HG02840 (cell line): ENCODE data around the gene ZNF646.
A peak's percentile ranks its signal among the peaks of the same experiment; 100 is the strongest.

Source experiments
- ATAC-seq: cut with Tn5 transposase; IDR thresholded peaks from one replicate; pipeline ENCODE4 v1.9.1; 2021; ENCODE audit warnings: mild to moderate bottlenecking, moderate library complexity, moderate number of reproducible peaks; ENCODE audit not compliant: unreplicated experiment, low FRiP score

ZNF646 gene

GRCh38 chr16:31063843-31064611, 10.2 kb upstream of the ZNF646 start:
- ATAC-seq: no peak

DNA sequence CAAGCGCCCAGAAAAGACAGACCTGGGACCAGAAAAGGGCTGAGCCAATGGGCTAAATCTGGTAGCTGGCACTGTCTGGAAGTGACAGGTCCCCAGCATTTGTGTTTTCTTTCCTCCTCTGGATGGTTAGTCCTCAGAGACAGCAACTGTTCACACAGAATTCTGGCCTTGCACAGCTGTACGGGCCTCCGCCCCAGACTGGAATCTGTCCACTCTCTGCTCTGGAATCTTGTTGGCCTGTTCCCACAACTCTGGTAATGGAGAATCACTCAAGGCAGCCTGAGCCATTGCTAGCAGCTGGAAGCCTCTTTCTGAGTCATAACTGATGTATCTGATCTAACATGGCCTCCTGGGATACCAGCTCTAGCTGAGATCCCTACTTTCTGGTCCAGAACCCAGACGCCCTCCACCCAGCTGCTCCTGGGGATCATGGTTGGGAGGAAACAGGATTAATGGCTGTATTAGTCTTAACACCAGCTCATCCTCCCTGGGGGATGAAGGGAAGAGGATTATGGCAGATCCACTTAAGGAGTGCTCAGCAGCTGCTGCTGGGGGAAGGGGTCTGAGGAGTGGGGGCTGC, 9.2 kb upstream of the ZNF646 start:
- no peak for ATAC-seq

DNA sequence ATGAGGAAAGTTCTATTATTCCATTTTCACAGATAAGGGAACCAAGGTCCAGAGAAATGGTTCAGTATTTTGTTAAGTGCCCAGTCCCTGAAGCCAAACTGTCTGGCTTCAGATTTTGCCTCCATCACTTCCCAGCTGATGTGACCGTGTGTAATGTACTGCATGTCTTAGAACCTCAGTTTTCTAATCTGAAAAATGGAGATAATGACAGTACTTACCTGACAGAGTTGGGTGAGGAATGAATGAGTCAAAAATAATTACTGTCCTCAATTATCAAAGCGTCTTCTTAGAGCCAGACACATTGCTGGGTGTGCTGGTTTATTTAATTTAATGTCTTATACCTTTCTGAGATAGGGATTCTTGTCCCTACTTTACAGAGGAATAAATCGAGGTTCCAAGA, 6.9 kb upstream of the ZNF646 start:
- ATAC-seq: no peak

GRCh38 chr16:31071861-31072260, 2.4 kb upstream of the ZNF646 start:
- no peak for ATAC-seq

- ATAC-seq: no peak
These were observed 1.6 kb upstream of the ZNF646 start for GRCh38 chr16:31072540-31073141.

DNA sequence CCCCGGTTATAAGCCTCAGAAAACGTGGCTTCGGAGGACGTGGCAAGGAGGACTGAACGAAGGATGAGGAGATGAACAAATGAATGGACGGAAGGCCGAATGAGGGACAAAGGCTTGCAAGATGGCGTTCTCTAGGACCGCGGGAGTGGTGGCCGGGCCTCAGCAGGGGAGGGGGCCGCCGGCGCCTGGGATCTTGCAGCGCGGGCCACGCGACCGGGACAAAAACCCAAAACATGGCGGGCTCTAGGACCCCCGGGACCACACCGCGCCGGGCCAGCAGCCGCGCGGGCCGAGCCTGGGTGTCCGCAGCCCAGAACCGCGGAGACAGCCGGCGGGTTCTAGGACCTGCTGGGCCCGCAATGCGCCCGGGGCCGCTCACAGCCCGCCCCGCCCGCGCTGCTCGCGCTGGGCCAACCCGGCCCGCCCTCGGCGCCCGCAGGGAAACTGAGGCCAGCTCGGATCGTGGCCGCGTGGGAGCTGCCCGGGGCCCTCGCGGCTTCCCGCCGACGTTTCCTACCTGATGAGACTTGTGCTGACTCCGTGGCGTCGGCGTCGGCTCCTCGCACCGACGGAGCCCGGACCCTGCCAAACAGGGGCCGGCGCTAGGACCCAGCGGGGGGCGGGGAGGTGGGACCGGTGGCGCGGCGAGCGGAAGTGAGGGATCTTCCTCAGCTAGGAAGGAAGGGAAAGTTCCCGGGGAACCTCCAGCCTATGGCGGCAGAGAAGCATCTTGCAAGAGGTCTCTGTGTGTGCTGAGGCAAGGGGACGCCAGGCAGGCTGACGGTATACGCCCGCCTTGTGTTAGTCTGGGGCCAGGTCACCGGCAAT, 866 bp upstream of the ZNF646 start:
- ATAC-seq: peak; percentile 61

GRCh38 chr16:31074814-31075183, 577 bp downstream of the ZNF646 start:
- ATAC-seq: no peak

- ATAC-seq: no peak
These were observed 2.1 kb downstream of the ZNF646 start for GRCh38 chr16:31076319-31076718.

- no peak for ATAC-seq
These were observed 2.8 kb downstream of the ZNF646 start for GRCh38 chr16:31077024-31077423.

- no peak for ATAC-seq
These were observed 3.6 kb downstream of the ZNF646 start for GRCh38 chr16:31077592-31078396.

GRCh38 chr16:31078597-31079341, 4.5 kb downstream of the ZNF646 start:
- ATAC-seq: no peak

- no peak for ATAC-seq
These were observed 5.2 kb downstream of the ZNF646 start for GRCh38 chr16:31079342-31079944.

DNA sequence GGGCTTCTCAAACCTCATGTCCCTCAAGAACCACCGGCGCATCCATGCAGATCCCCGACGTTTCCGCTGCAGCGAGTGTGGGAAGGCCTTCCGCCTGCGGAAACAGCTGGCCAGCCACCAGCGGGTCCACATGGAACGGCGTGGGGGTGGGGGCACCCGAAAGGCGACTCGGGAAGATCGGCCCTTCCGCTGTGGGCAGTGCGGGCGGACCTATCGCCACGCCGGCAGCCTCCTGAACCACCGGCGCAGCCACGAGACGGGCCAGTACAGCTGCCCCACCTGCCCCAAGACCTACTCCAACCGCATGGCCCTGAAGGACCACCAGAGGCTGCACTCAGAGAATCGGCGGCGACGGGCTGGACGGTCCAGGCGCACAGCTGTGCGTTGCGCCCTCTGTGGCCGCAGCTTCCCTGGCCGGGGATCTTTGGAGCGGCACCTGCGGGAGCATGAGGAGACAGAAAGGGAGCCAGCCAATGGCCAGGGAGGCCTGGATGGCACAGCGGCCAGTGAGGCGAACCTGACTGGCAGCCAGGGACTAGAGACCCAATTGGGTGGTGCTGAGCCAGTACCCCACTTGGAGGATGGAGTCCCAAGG, 5.9 kb downstream of the ZNF646 start:
- no peak for ATAC-seq

GRCh38 chr16:31080756-31081419, 6.7 kb downstream of the ZNF646 start:
- no peak for ATAC-seq

- ATAC-seq: no peak
These were observed 7.5 kb downstream of the ZNF646 start for GRCh38 chr16:31081428-31082351.

- no peak for ATAC-seq
These were observed 8.3 kb downstream of the ZNF646 start for GRCh38 chr16:31082368-31083045.

DNA sequence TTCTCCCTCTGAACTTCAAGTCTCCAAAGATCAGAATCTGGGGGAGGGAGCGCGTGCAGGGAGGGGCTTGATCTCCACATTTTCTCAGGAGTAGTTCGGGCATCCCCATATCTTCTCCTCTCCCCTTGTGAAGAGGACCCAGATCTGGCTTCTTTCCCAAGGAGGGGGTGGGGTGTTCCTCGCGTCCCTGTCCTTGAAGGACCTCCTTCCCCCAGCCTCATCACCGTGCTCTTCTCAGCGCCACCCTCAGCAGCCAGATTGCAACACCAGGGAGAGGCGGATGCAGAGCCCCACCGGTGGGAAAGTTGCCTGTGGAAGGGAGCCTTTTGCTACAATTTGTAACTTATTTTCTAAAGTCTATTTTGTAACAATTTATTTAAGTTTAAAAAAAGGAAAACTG, 8.9 kb downstream of the ZNF646 start:
- ATAC-seq: no peak
